GM18505 (cell line): ENCODE results near the gene TNFRSF6B.

ENCODE experiments used
- ATAC-seq: cut with Tn5 transposase; IDR thresholded peaks from one replicate; pipeline ENCODE4 v1.9.1; 2021; ENCODE audit not compliant: unreplicated experiment
- POLR2A ChIP-seq: IDR thresholded peaks from 4 replicates; pipeline ENCODE4 v1.6.1; 2011; ENCODE audit warnings: borderline replicate concordance; ENCODE audit not compliant: insufficient read depth, insufficient read length; ENCODE audit errors: extremely low read depth

TNFRSF6B gene

DNA sequence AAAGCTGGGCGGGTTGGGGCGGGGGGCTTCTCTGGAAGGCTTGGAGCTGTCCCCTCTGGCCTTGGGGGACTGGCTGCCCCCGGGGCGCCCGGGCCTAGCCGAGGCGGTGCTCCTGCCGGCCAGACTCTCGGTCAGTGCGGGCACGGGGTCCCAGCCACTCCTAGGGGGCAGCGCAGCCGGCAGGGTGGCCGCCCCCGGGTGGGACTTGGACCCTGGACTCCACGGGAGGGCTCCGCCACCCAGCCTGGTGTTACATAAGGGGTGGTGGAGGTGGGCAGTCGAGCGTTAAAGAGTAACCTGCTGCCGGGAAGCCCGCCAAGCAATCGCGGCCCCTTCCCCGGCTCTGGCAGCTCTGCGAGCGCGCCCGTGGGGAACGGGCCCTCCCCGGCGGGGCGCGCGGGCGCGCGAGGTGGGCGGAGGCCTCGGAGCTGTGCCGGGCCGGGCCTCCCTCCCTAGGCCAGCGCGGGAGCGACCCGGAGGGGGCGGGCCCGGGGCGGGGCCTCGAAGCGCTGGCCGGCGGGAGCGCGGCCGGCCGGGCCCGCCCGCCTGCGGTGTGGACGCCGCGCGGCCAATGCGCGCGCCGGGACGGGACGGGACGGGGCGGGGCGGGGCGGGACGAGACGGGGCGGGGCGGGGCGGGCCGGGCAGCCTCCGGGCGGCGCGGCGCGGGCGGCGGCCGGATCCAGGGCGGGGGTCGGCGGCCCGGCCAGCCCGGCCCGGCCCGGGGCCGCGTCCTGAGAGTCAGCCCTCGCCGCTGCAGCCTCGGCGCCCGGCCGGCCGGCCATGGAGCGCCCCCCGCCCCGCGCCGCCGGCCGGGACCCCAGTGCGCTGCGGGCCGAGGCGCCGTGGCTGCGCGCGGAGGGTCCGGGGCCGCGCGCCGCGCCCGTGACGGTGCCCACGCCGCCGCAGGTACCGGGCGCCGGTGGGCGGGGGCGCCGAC is 42.9 kb downstream of the TNFRSF6B start, which contains the start of gene SLC2A4RG:
TSS of gene SLC2A4RG (plus strand) at position 647 of the 940 bp plus-strand sequence. CDS start at position 784, 137 bp downstream.
- peak; percentile 34 for TF ChIP-seq POLR2A
- peak; percentile 31 for ATAC-seq

DNA sequence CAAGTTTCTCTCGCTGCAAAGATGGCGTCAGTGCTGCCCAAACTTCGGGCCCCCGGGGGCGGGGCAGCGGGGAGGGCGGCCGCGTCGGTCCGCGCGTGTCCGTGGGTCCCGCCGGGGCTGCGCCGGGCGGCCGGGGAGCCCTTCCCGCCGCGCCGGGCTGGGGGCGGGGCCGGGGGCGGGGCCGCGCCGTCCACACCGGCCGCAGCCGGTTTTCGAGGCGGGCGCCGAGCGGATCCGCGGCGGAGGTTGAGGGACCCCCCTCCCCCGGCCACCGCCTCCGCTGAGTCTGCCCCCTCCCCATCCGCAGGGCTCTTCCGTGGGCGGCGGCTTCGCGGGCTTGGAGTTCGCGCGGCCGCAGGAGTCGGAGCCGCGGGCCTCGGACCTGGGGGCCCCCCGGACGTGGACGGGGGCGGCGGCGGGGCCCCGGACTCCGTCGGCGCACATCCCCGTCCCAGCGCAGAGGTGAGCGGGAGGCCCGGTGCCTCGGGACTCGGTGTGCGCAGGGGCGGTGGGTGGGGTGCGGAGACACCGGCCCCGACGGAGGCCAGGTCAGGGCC is 43.7 kb downstream of the TNFRSF6B start:
- peak; percentile 14 for ATAC-seq
- TF ChIP-seq POLR2A, result peak; percentile 28

DNA sequence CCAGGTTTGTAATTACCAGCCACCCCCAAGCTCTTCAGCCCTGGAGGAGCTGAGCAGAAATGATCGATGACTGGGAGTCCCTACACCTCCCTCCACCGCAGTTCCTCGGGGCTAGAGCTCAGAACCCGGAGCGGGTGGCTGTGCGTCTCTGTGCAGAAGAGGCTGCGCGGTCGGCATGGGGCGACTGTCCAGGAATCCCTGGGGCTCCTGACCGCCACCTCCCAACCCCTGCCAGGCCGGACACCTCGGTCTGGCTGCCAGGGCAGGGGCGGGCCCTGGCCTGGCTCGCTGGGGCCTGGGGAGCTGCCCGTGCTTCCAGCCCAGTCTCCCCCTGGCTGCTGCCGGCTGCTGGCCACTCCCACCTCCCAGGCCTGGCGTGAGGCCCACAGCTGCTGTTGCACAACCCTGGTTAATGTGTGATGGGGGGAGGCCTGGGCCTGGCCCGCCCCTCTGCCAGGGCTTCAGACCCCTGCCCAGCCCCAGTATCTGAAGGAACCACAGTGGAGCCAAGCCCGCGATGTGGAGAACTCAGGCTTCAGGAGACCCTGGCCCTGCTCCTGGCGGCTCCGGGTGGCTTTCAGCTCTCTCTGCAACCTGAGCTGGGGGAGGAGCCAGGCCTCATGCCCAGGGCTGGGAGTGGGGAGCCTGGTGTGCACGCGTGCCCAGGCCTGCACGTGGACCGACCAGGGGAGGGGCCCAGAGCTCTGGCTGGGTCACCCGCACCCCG is 44.3 kb downstream of the TNFRSF6B start:
- TF ChIP-seq POLR2A, result no peak
- no peak for ATAC-seq

DNA sequence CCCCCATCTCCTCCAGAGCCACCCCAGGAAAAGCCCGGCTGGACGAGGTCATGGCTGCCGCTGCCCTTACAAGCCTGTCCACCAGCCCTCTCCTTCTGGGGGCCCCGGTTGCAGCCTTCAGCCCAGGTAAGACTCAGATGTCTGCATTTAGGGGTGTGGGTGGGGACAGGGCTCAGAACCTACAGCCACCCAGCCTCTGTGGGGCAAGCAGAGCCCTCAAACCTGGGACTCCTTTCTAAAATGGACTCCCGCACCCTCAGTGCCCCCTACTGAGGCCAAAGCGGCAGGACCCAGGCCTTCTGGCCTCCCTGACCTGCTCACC is 44.9 kb downstream of the TNFRSF6B start:
- no peak for TF ChIP-seq POLR2A
- ATAC-seq, result no peak

- TF ChIP-seq POLR2A, result no peak
- ATAC-seq, result no peak
These were observed 45.4 kb downstream of the TNFRSF6B start for GRCh38 chr20:63741676-63742380.

GRCh38 chr20:63742381-63743024 is 46.1 kb downstream of the TNFRSF6B start:
- no peak for ATAC-seq

DNA sequence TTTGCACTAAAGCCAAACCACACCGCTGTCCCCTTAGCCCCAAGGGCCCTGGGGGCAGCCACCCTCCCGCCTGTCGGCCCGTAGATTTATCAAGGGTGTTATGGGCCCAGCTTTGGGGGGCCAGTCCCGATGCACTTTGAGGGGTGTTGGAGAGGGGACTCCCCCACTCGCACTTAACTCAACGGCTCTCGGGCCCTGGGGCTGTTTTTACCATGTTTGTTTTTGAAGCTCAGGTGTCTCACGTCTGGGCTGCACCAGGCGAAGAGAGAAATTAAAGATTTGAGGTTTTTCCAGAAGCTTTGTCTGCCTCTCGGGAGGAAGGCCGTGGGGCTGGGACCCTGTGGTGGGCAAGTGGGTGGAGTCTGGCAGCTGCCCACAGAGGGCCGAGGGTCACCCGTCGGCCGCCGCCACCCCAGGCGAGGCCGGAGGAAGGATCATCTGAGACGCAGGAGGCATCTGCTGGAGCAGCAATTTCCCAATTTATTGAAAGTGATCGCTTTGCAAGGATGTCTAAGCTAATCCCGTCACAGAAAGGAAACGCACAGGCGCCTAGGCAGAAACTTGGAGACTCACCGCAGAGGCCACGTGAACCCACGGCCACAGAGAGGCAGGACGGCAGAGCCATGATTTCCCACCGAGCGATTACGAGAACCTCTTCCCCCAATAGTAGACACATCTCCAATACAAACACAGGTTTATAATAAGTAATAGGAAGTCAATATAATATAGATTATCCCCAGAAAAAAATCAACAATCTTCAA is 46.9 kb downstream of the TNFRSF6B start:
- no peak for TF ChIP-seq POLR2A
- no peak for ATAC-seq

More at GRCh38 chr20:63742381-63743024, 46.1 kb downstream of the TNFRSF6B start:
- no peak for TF ChIP-seq POLR2A

DNA sequence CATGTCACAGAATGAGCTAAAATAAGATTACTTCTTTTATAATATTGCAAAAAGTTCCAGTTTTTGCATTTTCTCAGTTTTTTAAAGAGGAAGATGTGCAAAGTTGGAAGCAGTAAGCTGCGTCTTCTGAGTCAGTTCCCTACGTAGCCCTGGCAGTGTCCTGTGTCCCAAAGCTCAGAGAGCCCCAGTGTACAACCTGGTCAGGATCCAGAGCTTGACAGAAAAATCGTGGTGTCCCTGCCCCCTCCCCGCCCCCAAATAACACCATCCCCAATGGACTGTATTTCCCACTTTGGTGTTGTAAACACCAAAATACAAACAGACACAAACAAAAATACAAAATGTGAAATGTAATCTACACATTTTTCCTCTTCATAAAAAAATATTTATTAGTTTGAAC is 47.7 kb downstream of the TNFRSF6B start:
- ATAC-seq, result no peak
- no peak for TF ChIP-seq POLR2A

DNA sequence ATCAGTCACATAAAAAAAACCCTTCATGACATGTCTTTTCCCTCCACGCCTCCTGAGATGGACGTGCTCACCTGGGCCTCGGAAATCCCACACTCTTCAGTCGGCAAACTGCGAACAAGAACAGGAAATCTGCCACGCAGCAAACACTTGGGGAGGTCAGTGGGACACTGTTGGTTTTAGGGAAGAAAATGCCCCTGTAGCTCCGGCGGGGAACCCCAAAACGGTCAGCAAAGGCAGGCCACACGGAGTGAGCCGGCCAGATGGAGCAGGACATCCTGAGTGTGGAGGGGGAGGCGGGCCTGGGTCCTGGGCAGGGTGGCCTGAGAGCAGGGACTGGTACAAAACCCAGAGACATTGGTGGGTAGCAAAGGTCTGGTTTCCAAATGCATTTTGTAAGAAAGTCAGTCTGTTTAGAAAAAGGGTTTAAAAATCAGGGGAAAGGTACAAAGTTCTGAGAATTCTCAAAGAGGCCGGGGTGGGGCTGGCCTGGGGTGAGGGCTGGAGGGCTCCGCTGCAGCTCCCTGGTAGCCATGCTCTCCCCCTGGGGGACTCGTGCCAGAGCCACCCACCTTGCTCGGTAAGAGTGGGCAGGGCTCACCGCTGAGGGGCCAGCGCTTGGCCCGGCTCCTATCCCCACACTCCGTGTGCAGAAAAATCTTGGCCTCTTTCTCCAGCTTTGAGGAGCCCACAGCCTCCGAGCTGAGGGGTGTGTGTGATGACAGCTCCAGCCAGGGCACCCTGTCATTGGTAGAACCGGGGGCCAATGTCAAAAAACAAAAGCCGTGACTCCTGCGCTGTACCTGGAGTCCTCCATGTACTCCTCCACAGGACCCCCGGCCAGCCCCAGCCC is 48.3 kb downstream of the TNFRSF6B start:
- ATAC-seq, result no peak

GRCh38 chr20:63745424-63745805 is 49.0 kb downstream of the TNFRSF6B start:
- ATAC-seq, result no peak
- no peak for TF ChIP-seq POLR2A

More for the DNA sequence above, 48.3 kb downstream of the TNFRSF6B start:
- no peak for TF ChIP-seq POLR2A
